Stimulated activated CD8-positive, alpha-beta memory T cell treated with anti-CD3 and anti-CD28 coated beads, Interleukin-4, amount 100 ng/mL, for 48 hours (primary cell): Measurements from ENCODE around the gene IMP4.
A peak's percentile ranks its signal among the peaks of the same experiment; 100 is the strongest.

Experiments used
- DNase-seq: peaks from one replicate; pipeline ENCODE4 v3.0.0-alpha.2; 2020

The IMP4 gene

DNA sequence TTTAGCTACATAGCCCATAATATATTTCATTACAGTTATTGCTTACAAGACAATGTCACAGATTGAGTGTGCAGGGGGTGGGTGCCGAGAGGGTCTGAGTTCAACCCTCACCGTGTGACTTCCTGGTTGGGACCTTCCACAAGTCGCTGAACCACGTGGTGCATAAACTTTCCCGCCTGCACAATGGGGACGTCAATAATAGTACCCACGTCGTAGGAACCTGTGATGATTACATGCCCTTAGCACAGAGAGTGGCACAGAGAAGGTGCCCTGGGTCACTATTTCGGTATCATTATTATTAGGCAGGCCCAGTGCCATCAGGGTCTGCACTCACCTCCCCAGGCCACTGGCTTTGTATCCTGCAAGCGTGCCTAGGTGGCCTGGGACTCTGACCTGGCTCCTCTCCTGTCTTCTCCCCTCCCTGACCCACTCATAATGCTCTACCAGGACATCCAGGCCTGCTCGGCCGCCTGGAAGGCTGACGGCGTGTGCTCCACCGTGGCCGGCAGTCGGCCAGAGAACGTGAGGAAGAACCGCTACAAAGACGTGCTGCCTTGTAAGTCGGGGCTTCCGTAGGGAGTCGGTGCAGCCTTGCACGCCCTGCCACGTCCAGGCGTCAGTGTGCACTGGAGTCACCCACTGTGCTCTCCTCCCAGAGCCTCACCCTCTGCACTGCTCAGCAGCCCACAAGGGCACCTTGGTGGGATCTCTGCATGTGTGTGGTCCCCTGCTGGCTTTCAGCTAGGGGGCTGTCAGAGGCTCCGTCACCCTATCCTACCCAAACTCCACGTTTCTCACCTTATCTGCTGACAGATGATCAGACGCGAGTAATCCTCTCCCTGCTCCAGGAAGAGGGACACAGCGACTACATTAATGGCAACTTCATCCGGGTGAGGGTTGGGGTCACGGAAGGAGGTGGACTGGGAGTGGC is 16.0 kb downstream of the IMP4 start:
- DNase-seq, result no peak

DNA sequence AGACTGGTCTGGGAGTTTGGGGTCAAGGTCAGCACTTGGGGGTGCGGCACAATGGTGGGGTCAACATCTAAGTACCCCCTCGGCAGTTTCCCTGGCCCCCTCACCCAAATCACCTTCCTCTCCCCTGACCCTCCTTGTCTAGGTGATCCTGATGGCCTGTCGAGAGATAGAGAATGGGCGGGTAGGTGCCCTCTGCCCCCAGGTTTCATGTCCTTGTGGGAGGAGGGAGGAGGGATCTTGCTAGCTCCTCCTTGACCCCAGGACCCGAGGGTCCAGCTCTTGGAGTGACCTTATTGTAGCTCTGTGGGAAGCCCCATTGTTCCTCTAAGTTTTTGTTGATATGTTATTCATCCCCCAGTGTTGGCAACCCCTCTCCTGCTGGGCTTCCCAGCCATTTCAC is 16.8 kb downstream of the IMP4 start:
- DNase-seq, result no peak

DNA sequence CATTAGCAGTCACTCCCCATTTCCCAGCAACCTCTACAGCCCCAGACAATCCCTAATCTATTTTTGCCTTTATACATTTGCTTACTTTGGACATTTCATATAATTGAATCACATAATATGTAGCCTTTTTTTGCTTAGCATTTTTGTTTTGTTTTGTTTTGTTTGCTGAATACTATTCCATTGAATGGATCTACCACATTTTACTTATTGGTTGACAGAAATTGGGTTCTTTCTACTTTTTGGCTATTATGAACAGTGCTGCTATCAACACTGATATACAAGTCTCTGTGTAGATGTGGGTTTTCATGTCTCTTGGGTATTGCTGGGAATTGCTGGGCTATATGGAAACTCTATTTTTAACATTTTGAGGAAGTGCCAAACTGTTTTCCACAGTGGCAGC is 20.8 kb downstream of the IMP4 start:
- no peak for DNase-seq

DNA sequence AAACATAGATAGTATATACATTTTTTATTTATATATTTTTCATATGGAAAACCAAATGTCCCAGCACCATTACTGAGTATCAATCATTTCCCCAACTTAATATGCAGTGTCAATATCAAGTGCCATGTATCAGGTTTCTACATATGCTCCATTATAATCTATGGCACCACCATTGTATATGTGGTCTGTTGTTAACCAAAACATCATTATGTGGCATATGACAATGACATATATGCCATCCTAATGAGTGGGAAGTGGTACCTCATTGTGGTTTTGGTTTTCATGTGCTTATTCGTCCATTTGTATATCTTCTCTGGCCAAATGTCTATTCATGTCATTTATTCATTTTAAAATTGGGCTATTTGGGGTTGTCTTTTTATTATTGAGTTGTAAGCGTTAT is 22.4 kb downstream of the IMP4 start:
- DNase-seq, result no peak

DNA sequence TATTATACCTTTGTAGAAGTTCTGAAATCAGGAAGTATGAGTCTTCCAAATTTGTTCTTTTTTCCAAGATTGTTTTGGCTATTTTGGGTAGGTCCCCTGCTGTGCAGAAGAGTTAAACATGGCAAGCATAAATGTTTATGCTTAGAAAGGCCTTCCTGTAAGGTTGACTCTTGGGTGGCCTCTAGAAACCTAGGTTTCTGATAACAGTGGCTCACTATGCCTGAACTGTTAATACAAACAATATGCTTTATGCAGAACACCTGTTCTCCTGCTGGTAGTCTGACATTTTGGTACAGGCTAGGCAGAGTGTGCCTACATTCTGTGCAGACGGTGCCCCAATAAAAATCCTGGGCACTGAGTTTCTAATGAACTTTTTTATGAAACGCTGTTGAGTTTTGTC is 23.3 kb downstream of the IMP4 start:
- no peak for DNase-seq

DNA sequence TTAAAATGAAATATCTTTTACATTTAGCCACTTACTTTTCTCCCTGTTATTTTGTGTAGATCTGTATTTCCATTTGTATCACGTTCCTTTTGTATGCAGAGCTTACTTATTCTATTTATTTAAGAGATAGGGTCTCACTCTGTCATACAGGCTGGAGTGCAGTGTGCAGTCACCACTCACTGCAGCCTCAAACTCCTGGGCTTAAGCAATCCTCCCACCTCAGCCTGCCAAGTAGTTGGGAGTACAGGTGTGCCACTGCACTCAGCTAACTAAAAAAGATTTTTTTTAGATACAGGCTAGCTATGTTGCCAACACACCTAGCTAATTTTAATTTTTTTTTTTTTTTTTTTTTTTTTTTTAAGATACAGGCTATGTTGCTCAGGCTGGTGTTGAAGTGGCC is 24.0 kb downstream of the IMP4 start:
- DNase-seq, result no peak

DNA sequence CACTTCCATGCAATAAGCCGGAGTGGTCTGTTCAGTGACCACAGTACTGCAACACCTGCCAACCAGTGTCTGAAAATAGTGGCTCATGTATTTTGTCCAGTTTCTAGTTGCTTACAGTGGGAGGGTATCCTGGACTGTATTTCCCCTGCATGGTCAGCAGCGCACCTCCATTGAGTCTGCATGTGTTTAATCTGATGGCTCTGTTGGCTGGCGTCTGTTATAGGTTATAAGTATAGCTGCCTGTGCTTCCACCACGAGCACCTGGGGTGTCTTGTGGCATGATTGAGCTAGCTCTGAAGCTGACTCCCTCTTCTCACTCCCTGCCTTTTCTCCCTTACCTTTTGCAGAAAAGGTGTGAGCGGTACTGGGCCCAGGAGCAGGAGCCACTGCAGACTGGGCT is 26.1 kb downstream of the IMP4 start:
- DNase-seq, result no peak

DNA sequence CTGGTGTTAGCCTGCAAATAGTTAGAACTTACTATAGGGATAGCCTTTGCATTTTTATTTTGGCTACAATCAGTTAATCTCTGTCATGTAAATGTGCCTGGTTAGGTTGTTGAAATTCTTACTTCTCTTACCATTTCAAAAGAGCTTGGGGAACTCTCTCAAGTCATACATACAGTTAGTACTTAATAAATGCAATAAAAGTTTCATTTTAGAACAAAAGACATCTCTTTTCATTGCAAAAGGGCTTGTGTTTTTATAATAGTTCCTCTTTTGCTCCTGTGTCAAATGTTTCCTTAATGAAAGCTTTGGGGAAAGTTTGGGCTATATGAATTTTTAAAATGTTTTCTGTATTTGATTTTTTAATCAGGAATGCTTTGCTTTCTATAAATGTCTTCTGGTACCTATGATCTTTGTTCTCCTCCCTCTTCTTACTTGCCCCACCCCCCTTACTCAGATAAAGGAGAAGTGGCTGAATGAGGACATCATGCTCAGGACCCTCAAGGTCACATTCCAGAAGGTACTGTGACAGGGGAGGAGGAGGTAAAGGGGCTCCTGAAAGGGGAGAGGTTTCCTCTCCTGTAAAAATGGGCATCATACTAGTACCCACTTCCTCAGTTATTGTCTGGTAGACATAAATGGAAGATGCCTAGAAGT is 26.7 kb downstream of the IMP4 start:
- no peak for DNase-seq

DNA sequence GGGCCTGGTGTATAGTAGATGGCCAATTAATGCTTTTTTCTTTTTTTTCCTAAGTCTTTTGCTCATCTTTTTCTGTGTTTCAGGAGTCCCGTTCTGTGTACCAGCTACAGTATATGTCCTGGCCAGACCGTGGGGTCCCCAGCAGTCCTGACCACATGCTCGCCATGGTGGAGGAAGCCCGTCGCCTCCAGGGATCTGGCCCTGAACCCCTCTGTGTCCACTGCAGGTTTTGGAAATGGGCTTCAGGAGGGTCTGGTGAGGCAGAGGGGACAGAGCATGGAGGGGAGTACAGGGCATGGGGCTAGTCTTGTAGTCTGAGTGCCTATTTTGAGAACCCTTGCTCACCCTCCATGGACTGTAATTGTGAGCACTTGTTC is 27.3 kb downstream of the IMP4 start:
- no peak for DNase-seq

DNA sequence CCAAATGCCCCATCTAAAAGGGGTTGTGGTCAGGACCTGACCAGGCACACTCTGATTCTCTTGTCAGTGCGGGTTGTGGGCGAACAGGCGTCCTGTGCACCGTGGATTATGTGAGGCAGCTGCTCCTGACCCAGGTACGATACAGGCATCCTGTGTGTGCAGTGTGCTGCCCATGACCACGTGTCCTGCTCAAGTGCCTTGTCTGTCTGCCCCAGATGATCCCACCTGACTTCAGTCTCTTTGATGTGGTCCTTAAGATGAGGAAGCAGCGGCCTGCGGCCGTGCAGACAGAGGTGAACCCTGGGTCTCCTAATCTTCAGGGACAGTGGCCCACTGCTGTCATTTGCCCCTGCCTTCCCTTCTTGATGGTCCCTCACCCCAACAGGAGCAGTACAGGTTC is 27.8 kb downstream of the IMP4 start:
- peak; percentile 51 for DNase-seq

DNA sequence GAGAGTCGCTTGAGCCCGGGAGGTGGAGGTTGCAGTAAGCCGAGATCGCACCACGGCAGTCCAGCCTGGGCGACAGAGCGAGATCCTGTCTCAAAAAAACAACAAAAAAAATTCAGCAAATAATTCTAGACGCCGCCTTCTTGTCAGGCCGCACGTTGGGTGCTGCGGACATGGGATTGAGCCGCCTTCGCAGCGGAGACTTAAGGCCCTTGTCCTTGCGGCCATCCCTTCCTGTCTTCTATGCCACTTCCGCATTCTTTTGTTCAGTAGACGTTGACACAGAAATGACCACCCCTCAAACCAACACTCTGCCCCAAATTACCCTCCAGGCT is 29.0 kb downstream of the IMP4 start:
- no peak for DNase-seq

DNA sequence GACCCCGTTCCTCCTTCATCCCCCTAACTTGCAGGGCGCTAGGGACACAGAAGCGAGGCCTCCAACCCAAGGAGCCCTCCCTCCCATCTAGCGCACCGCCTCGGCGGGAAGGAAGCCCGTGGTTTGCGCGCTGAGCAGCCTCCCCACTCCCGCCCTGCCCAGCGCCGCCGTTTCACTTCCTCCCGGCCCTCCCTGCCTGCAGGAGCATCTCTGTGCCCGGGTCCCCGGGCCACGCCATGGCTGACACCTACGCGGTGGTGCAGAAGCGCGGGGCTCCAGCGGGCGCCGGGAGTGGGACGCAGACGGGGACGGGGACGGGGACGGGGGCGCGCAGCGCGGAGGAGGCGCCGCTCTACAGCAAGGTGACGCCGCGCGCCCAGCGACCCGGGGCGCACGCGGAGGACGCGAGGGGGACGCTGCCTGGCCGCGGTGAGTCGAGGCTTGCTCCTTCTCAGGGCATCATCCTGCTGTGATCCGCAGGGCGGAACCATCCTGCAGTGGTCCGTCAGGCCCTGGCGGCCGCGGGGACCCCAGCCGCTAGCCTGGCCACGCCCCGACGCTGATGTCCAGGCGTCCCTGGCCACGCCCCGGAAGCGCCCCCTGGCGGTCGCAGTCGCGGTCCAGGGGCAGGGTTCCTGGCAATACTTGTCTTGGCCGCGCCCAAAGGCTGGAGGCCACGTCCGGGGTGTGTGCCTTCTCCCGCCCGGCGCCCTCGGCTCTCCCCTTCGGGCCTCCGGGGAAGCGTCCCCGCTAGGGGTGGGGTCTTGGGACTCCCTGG is 29.5 kb downstream of the IMP4 start:
- DNase-seq, result peak; percentile 89

DNA sequence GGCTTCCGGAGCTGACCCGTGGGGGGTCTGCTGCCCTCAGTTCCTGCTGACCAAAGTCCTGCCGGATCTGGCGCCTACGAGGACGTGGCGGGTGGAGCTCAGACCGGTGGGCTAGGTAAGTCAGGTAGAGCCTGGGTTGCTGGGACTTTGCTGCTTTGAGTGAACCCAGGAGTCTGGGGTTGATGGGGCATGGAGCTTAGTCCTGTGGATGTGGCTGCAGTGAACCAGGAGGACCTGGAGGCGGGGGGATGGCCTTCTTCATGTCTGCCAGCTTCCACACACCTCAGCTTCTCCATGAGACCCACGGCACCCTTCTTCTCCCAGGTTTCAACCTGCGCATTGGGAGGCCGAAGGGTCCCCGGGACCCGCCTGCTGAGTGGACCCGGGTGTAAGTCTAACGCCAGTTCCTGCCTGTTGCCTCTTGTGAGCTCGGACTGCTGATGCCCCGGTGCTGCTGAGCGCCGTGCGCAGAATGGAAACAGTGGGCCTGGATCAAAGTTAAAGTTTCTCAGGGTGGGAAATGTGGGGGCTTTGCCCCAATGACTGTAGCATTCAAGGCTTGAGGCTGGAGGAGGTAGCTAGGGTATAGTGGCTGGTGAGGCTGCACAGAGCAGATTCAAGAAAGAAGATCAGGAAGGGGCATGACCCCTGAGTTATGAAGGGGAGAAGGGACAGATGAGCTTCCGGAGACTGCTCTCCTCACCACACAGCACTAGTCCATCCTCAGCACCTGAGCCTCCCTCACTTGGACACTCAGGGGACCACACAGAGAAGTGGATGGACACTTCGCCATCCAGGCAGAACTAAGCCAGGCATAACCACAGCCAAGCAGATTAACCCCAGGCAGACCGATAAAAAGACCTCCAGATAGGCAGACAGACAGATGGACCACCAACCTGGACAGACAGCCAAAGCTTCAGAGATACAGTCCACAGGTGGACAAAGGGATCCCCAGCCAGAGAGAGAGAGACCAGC is 30.4 kb downstream of the IMP4 start:
- DNase-seq, result no peak

DNA sequence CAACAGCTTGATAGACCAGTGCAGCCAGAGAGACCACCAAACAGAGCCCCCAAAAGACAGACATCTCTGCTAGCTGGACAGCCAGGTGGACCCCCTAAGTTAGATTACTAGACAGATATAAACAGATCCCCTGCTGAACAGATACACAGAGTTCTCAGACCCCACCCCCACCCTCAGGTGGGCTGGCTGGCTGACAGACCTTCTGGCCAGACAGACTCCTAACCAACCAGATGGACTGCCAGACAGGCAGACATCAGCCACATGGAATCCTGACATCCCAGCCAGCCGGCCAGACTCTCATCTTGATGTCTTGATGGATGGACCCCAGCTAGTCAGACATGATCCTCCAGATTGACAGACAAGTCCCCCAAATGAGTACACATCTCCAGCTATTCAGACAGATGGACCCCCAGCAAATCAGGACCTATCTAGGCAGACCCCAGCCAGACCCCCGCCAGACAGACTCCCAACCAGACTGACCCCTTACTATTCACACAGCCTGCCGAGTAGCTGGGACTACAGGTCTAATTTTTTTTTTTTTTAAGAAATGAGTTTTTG is 31.2 kb downstream of the IMP4 start:
- DNase-seq, result no peak

DNA sequence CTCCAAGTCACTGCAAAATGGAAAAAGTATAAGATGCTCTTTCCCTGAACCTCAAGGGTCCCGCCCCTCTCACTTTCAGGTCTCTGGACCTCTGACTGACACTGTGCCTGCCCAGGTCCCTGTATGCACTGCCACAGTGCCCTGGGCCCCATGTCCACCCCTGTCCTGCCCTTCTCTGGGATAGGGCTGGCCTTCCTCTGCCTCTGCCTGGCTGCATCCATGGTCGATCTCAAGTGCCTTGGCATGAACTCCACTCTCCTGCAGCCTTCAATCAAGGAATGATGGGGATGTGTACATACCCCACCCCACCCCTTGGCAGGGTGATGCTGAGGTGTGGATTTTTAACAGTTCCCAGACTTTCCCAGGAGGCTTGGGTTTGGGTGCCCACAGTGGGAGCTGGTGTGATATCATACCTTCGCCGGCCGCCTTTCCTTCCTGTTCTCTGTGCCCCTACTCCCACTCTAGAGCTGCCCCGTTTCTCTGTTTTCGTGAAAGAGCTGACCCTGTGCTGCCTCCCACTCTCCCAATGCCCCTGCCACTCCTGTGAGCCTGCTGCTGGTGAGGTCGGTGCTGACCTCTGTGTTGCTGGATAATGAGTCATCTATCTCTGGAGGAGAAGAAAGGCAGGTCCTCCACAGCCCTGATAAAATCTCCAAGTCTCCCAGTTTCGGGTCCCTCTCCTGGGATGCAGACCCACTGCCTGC is 32.0 kb downstream of the IMP4 start:
- DNase-seq, result no peak

DNA sequence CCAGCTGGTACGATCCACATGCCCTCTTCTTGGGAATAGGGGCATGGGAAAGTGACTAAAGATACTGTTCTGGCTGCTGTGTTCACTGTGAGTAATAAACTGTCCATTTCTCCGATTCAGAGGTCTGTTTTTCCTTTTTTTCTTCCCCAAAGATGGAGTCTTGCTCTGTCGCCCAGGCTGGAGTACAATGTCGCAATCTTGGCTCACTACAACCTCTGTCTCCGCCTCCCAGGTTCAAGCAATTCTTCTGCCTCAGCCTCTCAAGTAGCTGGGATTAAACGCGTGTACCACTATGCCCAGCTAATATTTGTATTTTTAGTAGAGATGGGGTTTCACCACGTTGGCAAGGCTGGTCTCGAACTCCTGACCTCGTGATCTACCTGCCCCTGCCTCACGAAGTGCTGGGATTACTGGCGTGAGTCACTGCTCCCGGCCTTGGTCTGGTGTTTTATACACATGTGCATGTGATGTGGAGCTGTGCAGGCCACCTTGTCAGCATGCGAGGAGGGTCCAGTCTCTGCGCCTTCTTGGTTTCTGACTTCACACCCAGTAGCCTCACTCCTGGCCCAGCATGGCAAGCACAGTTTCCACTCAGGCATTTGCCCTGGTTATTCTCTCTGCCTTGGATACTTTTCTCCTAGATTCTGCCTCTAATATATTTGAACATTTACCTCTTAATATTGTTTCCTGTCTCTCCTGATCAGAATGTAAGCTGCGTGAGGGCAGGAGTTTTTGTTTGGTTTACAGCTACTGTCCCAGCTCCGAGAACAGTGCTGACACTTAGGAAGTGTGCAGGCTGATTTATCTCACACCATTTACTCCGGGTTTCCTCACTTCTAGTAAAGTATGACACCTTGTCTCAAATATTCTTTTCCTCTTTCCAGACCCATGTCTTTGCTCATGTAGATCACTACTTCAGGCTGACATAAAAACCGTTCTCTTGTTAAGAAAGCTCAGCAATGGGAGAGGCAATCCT is 32.9 kb downstream of the IMP4 start:
- DNase-seq, result no peak

DNA sequence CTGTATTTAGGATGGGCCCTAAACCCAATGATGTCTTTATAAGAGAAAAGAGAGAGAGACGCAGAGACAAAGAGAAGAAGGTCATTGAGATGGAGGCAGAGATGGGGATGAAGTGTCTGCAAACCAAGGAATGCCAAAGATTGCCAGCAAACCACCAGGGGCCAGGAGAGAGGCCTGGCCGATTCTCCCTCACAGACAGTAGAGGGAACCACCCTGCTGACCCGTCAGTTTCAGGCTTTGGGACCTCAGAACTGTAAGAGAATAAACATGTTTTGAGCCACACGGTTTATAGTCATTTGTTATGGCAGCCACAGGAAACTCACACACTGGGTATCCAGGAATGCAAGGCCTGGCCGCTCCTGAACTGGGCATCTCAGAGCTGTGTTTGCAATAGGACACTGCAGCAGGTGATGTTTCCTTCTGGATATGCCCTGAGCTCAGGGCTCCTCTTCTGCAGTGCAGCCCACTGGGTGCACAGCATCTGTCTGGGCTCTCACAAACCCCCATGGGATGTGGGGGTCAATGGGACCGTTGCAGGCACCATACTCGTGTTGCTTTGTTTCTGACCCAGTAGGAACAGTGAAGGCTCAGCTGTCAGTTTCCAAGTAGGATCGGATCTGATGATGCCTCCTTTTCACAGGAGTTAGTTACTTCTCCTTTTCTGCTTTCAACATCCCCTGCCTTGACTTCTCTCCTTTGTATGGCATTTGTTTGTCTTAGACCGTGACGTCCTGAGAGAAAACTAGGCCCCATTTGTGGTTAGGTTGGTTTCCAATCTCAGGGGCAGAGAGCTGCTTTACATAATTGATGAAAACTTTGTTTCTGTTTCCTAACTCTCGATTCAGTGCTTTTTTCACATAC is 34.0 kb downstream of the IMP4 start:
- no peak for DNase-seq

DNA sequence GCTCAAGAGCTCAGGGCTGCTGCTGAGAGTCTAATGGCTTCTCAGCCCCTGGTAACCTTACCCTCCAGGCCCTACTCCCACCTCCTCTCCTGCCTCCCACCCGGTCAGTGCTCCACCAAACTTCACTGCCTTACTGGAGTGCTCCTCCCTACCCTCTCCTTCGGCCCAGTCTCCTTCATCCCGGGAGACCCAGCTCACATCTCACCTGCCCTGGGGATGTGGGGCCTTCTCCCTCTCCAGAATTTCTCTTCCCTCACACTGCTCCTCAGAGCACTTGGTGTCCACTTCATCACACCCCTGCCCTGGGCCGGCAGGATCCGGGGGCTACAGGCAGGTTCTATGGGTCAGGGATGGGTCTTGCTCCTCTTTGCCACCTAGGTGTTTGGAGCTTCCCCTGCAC is 34.8 kb downstream of the IMP4 start:
- no peak for DNase-seq

DNA sequence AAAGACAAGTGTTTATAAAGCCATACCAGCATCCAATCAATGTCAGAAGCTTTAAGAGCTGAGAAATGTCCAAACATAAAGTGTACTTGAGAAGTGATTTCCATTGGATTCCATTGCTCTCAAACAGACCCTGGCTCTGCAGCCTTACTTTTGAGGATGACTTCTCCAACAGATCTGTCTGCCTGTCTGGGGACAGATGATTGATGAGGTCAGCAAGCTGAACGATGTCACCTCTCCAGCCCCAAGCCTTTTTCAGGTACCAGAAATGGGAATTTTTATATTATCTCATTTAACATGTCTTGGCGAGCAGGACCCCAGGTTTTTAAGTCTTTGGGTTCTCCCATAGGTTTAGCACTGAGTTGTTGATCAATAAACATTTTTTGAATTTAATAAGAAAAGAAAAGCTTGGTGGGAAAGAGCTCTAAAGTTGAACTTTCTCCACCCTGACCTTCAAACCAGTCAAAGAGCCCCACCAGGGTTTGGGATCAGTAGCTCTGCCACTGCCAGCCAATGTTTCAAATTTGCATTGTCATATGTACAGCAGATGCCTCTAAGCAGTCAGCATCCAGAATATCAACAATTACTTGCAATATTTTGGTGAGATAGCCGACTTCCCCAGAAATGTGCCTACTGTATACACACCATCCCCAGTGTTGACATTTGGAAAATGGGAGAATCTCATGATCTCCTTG is 35.7 kb downstream of the IMP4 start:
- no peak for DNase-seq
